HG02885 (cell line): ENCODE data around the gene SH3GL3.

Experiments
- ATAC-seq: cut with Tn5 transposase; IDR thresholded peaks from one replicate; pipeline ENCODE4 v1.9.1; 2021; ENCODE audit warnings: mild to moderate bottlenecking; ENCODE audit not compliant: unreplicated experiment, poor library complexity

Gene SH3GL3

DNA sequence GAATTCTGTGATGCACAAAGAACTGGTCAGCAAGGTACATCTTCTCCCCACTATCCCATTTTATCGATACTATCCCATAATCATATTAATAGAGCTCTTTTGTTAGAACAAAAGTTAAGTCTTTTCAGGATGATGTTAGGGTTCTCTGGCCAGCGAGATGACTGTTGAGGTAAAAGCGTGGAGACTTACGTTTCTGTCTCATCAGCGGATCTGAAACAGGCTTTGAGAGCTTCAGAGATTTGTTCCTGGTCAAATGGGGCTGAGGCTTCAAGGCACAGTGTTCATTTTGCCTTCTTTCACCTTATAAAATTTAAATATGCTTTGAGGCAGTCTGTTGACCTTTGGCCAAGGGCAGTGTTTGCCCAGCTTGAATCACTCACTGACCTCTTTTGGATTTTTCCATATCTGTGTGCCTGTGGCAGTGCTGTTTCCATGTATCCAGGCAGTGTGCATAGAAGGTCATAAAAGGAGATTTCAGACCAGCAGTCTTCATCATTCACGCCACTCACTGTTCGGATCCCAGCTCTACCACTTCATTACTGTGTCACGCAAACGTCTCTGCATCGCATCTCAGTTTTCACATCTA lies 209.9 kb downstream of the SH3GL3 start:
- no peak for ATAC-seq

DNA sequence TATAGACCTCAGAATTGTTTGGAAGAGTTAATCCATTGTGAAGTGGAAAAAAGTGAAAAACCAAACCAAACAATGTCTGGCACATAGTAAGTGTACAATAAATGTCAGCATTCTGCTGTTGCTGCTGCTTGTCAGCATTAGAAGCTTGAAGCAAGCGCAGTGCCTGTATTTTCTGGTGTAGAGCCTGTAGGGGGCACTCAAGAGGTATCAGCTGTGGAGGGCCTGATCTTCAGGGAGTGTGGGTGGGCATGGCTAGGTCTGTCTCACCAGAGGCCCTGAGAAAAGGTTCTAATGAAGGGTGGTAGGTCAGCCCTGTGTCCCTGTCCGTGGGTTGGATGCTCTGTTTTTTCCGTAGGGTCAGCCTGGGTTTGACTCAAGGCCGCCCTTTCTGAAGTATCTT lies 210.4 kb downstream of the SH3GL3 start:
- no peak for ATAC-seq

DNA sequence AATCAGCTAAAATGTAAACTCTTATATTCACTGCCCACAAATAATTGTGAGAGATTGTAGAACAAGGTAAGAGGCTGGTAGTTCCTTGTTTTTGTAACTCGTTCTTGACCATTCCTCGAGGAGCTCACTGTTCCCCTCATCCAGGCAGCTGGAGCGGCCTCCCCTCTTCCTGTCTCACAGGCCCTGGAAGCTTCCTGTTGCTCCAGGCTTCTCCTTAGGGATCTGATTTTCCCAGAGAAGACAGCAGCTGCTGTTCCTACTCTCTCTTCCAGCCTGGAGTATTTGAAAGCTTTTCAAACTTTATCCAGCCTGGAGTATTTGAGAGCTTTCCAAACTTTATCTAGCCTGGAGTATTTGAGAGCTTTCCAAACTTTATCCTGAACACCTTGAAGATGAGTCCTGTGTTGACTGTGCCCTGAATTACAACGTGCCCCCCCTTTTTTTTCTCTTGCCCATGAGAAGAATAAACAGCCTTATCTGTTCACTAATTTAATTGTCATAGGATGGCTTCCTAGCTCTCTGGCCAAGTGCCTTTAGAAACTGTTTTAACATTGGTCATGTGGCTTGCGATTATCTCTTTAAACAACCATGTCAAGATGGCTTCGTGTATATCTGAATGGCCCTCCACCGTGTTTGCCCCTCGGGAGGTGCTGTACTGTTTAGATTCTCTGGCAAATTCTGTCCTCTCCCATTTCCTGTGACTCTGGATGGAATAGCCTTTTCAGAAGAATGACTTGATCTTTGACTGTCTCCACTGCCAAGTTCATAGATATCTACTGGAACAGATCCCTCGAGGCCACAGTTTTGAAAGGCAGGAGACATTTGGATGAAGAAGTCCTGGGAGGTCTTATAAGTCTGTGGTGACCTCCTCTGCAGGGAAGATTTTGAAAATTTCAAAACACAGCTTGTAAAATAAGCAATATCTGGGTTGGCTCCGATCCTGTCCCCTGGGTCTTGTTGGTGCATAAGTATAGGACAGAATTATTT lies 211.6 kb downstream of the SH3GL3 start:
- ATAC-seq = no peak

DNA sequence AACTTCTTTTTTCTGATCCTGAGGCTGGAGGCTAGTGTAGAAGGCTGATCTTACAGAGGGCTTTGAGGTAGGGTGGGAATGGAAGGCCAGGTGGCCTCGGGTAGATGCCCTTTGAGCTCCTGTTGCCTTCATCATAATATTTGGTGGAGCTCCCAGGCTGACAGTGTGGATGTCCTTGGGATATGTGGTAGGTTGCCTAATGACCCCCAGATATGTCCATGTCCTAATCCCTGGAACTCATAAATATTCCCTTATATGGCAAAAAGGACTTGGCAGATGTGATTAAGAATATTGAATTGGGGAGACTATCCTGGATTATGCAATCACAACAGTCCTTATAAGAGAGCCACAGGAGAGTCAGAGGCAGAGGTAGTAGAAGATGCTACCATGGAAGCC lies 212.3 kb downstream of the SH3GL3 start:
- no peak for ATAC-seq

GRCh38 chr15:83665480-83665879 lies 218.3 kb downstream of the SH3GL3 start:
- ATAC-seq = no peak
